ENCODE data around the gene RIMBP2. TPM values are rescaled to one million over a fixed set of nuclear protein-coding genes. Genes with fewer than 3 reads are reported as not detected.

RIMBP2 gene
- total and polyA plus RNA-seq, 9 of the 15 experiments (the other 6 are each of a cell fraction or from before 2014, with no cell fraction given): not detected

DNA sequence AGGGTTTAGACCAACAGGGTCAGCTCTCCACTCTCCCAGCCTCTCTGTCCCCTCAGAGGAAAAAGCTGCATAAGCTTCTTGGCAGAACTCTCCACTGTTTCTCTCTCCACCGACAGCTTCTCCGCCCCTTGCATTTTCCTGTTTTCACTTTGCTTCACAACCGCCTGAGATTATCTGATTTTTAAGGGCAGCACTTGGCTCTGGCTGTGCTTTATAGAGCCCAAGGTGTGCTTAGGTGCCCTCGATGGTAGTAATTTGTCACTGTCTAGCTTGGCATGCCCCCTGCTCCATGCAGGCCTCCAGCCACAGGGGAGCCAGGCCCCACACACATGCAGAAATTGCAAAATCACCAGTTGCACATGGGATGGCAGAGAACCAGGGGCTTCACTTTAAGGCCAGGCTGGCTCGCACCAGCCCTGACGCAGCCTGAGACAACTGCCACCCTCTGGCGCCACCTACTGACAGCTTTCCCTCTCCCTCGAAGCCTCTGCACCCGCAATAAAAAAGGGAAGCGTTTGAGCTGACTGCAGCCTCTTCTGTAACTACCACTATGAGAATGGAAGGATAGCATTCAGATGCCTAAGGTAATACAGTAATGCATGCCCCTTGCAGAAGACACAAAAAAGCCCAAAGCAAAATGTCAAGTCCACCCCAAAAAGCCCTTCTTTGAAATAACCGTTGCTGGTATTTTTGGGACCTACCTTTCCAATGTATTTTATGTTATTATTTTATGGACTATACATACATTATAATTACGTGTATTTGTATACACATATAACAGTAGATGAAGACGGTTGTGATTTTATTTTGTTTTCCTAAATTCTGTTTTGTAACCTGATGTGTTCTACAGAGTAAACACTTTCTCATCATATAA lies 32.0 kb upstream of the RIMBP2 start (continued):
- TF ChIP-seq, protein P1, sequence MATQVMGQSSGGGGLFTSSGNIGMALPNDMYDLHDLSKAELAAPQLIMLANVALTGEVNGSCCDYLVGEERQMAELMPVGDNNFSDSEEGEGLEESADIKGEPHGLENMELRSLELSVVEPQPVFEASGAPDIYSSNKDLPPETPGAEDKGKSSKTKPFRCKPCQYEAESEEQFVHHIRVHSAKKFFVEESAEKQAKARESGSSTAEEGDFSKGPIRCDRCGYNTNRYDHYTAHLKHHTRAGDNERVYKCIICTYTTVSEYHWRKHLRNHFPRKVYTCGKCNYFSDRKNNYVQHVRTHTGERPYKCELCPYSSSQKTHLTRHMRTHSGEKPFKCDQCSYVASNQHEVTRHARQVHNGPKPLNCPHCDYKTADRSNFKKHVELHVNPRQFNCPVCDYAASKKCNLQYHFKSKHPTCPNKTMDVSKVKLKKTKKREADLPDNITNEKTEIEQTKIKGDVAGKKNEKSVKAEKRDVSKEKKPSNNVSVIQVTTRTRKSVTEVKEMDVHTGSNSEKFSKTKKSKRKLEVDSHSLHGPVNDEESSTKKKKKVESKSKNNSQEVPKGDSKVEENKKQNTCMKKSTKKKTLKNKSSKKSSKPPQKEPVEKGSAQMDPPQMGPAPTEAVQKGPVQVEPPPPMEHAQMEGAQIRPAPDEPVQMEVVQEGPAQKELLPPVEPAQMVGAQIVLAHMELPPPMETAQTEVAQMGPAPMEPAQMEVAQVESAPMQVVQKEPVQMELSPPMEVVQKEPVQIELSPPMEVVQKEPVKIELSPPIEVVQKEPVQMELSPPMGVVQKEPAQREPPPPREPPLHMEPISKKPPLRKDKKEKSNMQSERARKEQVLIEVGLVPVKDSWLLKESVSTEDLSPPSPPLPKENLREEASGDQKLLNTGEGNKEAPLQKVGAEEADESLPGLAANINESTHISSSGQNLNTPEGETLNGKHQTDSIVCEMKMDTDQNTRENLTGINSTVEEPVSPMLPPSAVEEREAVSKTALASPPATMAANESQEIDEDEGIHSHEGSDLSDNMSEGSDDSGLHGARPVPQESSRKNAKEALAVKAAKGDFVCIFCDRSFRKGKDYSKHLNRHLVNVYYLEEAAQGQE (IDR thresholded peaks at IDR 0.05; ENCODE audit: borderline replicate concordance): peak; percentile 76
- TF ChIP-seq, protein P1 (CRISPR knock-in tag; IDR thresholded peaks at IDR 0.05; ENCODE audit: low read depth): no peak
- TF ChIP-seq, protein P2, sequence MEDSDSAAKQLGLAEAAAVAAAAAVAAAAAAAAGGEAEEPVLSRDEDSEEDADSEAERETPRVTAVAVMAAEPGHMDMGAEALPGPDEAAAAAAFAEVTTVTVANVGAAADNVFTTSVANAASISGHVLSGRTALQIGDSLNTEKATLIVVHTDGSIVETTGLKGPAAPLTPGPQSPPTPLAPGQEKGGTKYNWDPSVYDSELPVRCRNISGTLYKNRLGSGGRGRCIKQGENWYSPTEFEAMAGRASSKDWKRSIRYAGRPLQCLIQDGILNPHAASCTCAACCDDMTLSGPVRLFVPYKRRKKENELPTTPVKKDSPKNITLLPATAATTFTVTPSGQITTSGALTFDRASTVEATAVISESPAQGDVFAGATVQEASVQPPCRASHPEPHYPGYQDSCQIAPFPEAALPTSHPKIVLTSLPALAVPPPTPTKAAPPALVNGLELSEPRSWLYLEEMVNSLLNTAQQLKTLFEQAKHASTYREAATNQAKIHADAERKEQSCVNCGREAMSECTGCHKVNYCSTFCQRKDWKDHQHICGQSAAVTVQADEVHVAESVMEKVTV (CRISPR knock-in tag; IDR thresholded peaks at IDR 0.05): peak; percentile 59
- TF ChIP-seq, protein P3, sequence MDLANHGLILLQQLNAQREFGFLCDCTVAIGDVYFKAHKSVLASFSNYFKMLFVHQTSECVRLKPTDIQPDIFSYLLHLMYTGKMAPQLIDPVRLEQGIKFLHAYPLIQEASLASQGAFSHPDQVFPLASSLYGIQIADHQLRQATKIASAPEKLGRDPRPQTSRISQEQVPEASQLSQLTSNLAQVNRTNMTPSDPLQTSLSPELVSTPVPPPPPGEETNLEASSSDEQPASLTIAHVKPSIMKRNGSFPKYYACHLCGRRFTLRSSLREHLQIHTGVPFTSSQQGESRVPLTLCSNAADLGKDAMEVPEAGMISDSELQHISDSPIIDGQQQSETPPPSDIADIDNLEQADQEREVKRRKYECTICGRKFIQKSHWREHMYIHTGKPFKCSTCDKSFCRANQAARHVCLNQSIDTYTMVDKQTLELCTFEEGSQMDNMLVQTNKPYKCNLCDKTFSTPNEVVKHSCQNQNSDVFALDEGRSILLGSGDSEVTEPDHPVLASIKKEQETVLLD (IDR thresholded peaks at IDR 0.05): no peak
- TF ChIP-seq ZNF274 (IDR thresholded peaks at IDR 0.05; ENCODE audit: borderline replicate concordance, low read depth, low read length) (no peak), RAD21 (CRISPR knock-in tag; conservative IDR thresholded peaks at IDR 0.05 in 1 of 2, IDR thresholded peaks at IDR 0.05 in 1 of 2) (peak; percentile 73 to 90), ZNF212 (CRISPR knock-in tag; IDR thresholded peaks at IDR 0.05) (no peak), ARID2 (IDR thresholded peaks at IDR 0.05) (peak; percentile 58; the same call in 1 of the 2 replicates), CREM (IDR thresholded peaks at IDR 0.05; ENCODE audit: low read depth) (peak; percentile 32; the same call in 1 of the 2 replicates), PTTG1 (tag; IDR thresholded peaks at IDR 0.05; ENCODE audit: low read depth) (no peak)
- TF ChIP-seq, protein P4, sequence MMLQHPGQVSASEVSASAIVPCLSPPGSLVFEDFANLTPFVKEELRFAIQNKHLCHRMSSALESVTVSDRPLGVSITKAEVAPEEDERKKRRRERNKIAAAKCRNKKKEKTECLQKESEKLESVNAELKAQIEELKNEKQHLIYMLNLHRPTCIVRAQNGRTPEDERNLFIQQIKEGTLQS (IDR thresholded peaks at IDR 0.05): no peak
- TF ChIP-seq, protein P4 (CRISPR knock-in tag; conservative IDR thresholded peaks at IDR 0.05): no peak

All from K562 (cell line).